ENCODE data around the gene SLC66A2. TPM values are rescaled to one million over a fixed set of nuclear protein-coding genes. Genes with fewer than 3 reads are reported as not detected.
"Not testable (repeated sequence)": the region's sequence is repeated elsewhere in the genome, so short reads cannot be mapped to it uniquely, and the experiment has no call there.

The SLC66A2 gene
- total RNA-seq, 1 experiment from 2014 or later, result 13.0 TPM

DNA sequence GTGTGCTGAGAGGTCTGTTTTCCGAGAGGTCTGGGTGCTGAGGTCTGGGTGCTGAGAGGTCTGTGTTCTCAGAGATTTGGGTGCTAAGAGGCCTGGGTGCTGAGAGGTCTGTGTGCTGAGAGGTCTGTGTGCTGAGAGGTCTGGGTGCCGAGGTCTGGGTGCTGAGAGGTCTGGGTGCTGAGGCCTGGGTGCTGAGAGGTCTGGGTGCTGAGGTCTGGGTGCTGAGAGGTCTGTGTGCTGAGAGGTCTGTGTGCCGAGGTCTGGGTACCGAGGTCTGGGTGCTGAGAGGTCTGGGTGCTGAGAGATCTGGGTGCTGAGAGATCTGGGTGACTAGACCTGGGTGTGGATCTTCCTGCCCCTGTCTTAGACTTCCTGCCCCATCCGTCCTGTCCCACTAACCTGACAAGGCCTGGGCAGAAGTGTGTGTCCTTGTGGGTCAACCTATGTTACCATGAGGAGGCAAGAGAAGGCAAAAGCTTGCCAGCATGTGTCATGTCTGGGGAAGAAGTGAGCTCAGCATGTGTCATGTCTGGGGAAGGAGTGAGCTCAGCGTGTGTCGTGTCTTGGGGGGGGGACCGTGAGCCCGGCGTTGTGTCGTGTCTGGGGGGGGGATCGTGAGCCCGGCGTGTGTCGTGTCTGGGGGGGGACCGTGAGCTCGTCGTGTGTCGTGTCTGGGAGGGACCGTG lies 84.4 kb downstream of the SLC66A2 start:
- WGBS (ENCODE audit: extremely low coverage, insufficient read length, low lambda C conversion rate), result no CpG with 5 or more reads among the region's 20 CpGs
- TF ChIP-seq, protein P1, sequence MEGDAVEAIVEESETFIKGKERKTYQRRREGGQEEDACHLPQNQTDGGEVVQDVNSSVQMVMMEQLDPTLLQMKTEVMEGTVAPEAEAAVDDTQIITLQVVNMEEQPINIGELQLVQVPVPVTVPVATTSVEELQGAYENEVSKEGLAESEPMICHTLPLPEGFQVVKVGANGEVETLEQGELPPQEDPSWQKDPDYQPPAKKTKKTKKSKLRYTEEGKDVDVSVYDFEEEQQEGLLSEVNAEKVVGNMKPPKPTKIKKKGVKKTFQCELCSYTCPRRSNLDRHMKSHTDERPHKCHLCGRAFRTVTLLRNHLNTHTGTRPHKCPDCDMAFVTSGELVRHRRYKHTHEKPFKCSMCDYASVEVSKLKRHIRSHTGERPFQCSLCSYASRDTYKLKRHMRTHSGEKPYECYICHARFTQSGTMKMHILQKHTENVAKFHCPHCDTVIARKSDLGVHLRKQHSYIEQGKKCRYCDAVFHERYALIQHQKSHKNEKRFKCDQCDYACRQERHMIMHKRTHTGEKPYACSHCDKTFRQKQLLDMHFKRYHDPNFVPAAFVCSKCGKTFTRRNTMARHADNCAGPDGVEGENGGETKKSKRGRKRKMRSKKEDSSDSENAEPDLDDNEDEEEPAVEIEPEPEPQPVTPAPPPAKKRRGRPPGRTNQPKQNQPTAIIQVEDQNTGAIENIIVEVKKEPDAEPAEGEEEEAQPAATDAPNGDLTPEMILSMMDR (conservative IDR thresholded peaks at IDR 0.05), result no peak

DNA sequence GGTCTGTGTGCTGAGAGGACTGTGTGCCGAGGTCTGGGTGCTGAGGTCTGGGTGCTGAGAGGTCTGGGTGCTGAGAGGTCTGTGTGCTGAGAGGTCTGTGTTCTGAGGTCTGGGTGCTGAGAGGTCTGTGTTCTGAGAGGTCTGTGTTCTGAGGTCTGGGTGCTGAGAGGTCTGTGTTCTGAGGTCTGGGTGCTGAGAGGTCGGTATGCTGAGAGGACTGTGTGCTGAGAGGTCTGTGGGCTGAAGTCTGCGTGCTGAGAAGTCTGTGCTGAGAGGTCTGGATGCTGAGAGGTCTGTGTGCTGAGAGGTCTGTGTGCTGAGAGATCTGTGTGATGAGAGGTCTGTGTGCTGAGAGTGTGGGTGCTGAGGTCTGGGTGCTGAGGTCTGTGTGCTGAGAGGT lies 85.5 kb downstream of the SLC66A2 start:
- H3K79me1 ChIP-seq (ENCODE audit: insufficient read depth, low read depth, low read length, poor library complexity, severe bottlenecking); H2AFZ ChIP-seq (ENCODE audit: low read length); H3K18ac ChIP-seq (ENCODE audit: insufficient read length, low read depth, low read length); H2BK12ac ChIP-seq (ENCODE audit: insufficient read length, low read depth, low read length); H3K4me2 ChIP-seq (ENCODE audit: insufficient read depth, insufficient read length, low read length); H2BK120ac ChIP-seq (ENCODE audit: low read depth, low read length, poor library complexity, severe bottlenecking); H3K9me3 Mint-ChIP-seq; H3K56ac ChIP-seq (ENCODE audit: insufficient read length, low read depth, low read length); H4K91ac ChIP-seq (ENCODE audit: insufficient read length, low read depth, low read length); H2BK15ac ChIP-seq (ENCODE audit: low read depth, low read length); H3K79me2 ChIP-seq (ENCODE audit: insufficient read depth, low read length); H4K8ac ChIP-seq (replicated peaks; ENCODE audit: insufficient read length, low read depth, low read length); H3K9me3 ChIP-seq (ENCODE audit: control insufficient read depth, low read depth, low read length); H3K23me2 ChIP-seq (ENCODE audit: insufficient read length, low read depth, low read length, poor library complexity, severe bottlenecking); DNase-seq; H2BK5ac ChIP-seq (ENCODE audit: insufficient read length, low read length); H2AK5ac ChIP-seq (ENCODE audit: insufficient read length, low read length); H3K9ac ChIP-seq (ENCODE audit: extremely low read depth, insufficient read length, low read length); H3K4me1 Mint-ChIP-seq; H4K20me1 ChIP-seq (ENCODE audit: control insufficient read depth, insufficient read depth, insufficient read length); H3K4me3 Mint-ChIP-seq; H3K4ac ChIP-seq (ENCODE audit: low read depth, low read length); H2BK20ac ChIP-seq (ENCODE audit: low read depth, low read length, poor library complexity, severe bottlenecking); H3K36me3 Mint-ChIP-seq (ENCODE audit: insufficient read depth in 1 of 3, low read depth in 3 of 3); H3K27me3 ChIP-seq (ENCODE audit: insufficient read depth, low read length); H4K5ac ChIP-seq (ENCODE audit: insufficient read length, low read depth, low read length); H3K23ac ChIP-seq (ENCODE audit: insufficient read length, low read depth, low read length); H3K4me1 ChIP-seq (ENCODE audit: insufficient read depth, low read length); H3K14ac ChIP-seq (ENCODE audit: insufficient read depth, low read length); H3K27ac ChIP-seq (ENCODE audit: insufficient read length, low read depth, low read length); H3T11ph ChIP-seq (ENCODE audit: low read length); H3K27ac Mint-ChIP-seq: not testable (repeated sequence)
- no CpG with 5 or more reads among the region's 3 CpGs for WGBS (ENCODE audit: extremely low coverage, insufficient read length, low lambda C conversion rate)
- peaks cover 12% of the 10 kb centered on the region for H3K27me3 Mint-ChIP-seq (ENCODE audit: low read depth)

More for the DNA sequence above, 84.4 kb downstream of the SLC66A2 start:
- H4K8ac ChIP-seq (replicated peaks; ENCODE audit: insufficient read length, low read depth, low read length), result no peak overlapping the region
- no peaks in the 10 kb centered on the region for H3K9me3 ChIP-seq (ENCODE audit: control insufficient read depth, low read depth, low read length)
- no peak overlapping the region for H3K14ac ChIP-seq (ENCODE audit: insufficient read depth, low read length)
- H3K18ac ChIP-seq (ENCODE audit: insufficient read length, low read depth, low read length), result no peak overlapping the region
- no peak overlapping the region for H3K23ac ChIP-seq (ENCODE audit: insufficient read length, low read depth, low read length)
- no peak overlapping the region for H2BK5ac ChIP-seq (ENCODE audit: insufficient read length, low read length)
- H3K4me2 ChIP-seq (ENCODE audit: insufficient read depth, insufficient read length, low read length), result no peak overlapping the region
- H3K27me3 ChIP-seq (ENCODE audit: insufficient read depth, low read length), result no peaks in the 10 kb centered on the region
- H2BK120ac ChIP-seq (ENCODE audit: low read depth, low read length, poor library complexity, severe bottlenecking), result no peak overlapping the region
- no peak overlapping the region for H2AFZ ChIP-seq (ENCODE audit: low read length)
- Mint-ChIP-seq H3K4me3 (no peak overlapping the region), H3K36me3 (ENCODE audit: insufficient read depth in 1 of 3, low read depth in 3 of 3) (no peaks in the 10 kb centered on the region), H3K9me3 (no peaks in the 10 kb centered on the region; a peak in 1 of 5 replicates), H3K4me1 (no peaks in the 10 kb centered on the region), H3K27ac (no peak overlapping the region), H3K27me3 (ENCODE audit: low read depth) (peaks cover 6% of the 10 kb centered on the region)
- H2BK15ac ChIP-seq (ENCODE audit: low read depth, low read length), result no peak overlapping the region
- no peak overlapping the region for H3K9ac ChIP-seq (ENCODE audit: extremely low read depth, insufficient read length, low read length)
- H3K79me1 ChIP-seq (ENCODE audit: insufficient read depth, low read depth, low read length, poor library complexity, severe bottlenecking), result no peaks in the 10 kb centered on the region
- no peaks in the 10 kb centered on the region for H4K20me1 ChIP-seq (ENCODE audit: control insufficient read depth, insufficient read depth, insufficient read length)
- H3T11ph ChIP-seq (ENCODE audit: low read length), result no peak overlapping the region
- no peaks in the 10 kb centered on the region for H3K79me2 ChIP-seq (ENCODE audit: insufficient read depth, low read length)
- H2AK5ac ChIP-seq (ENCODE audit: insufficient read length, low read length), result no peak overlapping the region
- no peak overlapping the region for H3K56ac ChIP-seq (ENCODE audit: insufficient read length, low read depth, low read length)
- H3K4me1 ChIP-seq (ENCODE audit: insufficient read depth, low read length), result no peaks in the 10 kb centered on the region
- H4K5ac ChIP-seq (ENCODE audit: insufficient read length, low read depth, low read length), result no peak overlapping the region
- H2BK20ac ChIP-seq (ENCODE audit: low read depth, low read length, poor library complexity, severe bottlenecking), result no peak overlapping the region
- no peak overlapping the region for H3K4ac ChIP-seq (ENCODE audit: low read depth, low read length)
- no peak for DNase-seq
- H3K23me2 ChIP-seq (ENCODE audit: insufficient read length, low read depth, low read length, poor library complexity, severe bottlenecking), result no peaks in the 10 kb centered on the region
- H2BK12ac ChIP-seq (ENCODE audit: insufficient read length, low read depth, low read length), result no peak overlapping the region
- no peak overlapping the region for H3K27ac ChIP-seq (ENCODE audit: insufficient read length, low read depth, low read length)
- no peak overlapping the region for H4K91ac ChIP-seq (ENCODE audit: insufficient read length, low read depth, low read length)
